Neural progenitor cell (in vitro differentiated cells): ENCODE measurements around the gene TRIL.

Experiments used
- CTCF ChIP-seq: fragments of 200-600 bp; sonication (generic); IDR thresholded peaks from 2 replicates; pipeline ENCODE4 v1.5.1; 2017; ENCODE audit warnings: antibody characterized with exemption, mild to moderate bottlenecking
- EZH2 ChIP-seq: fragments of 200-600 bp; sonication (generic); IDR thresholded peaks from 2 replicates; pipeline ENCODE4 v1.6.1; 2017; ENCODE audit warnings: antibody characterized with exemption, mild to moderate bottlenecking, moderate library complexity
- EZH2phosphoT487 ChIP-seq: fragments of 200-600 bp; sonication (generic); IDR thresholded peaks from 2 replicates; pipeline ENCODE4 v1.6.1; 2017; ENCODE audit warnings: antibody characterized with exemption

GRCh38 chr7:28996836-28997235, 38.7 kb upstream of the TRIL start:
- TF ChIP-seq CTCF (no peak), EZH2 (no peak), EZH2phosphoT487 (no peak)
